NCI-H146 treated with DMSO at 0.1 percent for 48 hours (cell line): Measurements from ENCODE around the gene OR1I1.
"Not testable (repeated sequence)": the region's sequence is repeated elsewhere in the genome, so short reads cannot be mapped to it uniquely, and the experiment has no call there.

Experiments
- DNase-seq: peaks from one replicate; lab custom pipeline; 2025; ENCODE audit not compliant: unreplicated experiment; lab: John Stamatoyannopoulos, UW

OR1I1 gene, protein sequence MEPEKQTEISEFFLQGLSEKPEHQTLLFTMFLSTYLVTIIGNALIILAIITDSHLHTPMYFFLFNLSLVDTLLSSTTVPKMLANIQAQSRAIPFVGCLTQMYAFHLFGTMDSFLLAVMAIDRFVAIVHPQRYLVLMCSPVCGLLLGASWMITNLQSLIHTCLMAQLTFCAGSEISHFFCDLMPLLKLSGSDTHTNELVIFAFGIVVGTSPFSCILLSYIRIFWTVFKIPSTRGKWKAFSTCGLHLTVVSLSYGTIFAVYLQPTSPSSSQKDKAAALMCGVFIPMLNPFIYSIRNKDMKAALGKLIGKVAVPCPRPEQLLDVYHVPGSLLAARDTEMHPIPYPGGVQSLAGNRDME

DNA sequence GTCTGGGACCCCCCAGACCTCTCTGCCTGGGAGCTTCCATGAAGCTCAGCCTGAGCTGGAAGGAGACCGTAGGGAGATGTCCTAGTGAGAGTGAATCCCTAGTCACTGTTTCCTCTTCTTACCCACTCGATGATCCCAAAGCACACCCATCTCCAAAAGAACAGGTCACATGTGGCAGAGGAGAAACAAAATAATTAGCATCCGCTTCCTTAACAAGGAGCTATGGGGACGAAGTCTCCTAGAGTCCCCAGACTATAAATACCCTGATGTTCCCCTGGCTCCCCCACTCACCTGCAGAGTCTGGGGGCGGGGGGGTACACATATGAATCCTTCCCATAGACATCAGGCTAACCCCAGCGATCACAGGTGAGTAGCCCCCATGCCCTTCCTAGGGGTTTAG is at the start of gene OR1I1:
TSS of gene OR1I1 (plus strand) at position 301 of the 400 bp plus-strand sequence. CDS start 4,855 bp downstream, outside the sequence.
- no peak for DNase-seq

DNA sequence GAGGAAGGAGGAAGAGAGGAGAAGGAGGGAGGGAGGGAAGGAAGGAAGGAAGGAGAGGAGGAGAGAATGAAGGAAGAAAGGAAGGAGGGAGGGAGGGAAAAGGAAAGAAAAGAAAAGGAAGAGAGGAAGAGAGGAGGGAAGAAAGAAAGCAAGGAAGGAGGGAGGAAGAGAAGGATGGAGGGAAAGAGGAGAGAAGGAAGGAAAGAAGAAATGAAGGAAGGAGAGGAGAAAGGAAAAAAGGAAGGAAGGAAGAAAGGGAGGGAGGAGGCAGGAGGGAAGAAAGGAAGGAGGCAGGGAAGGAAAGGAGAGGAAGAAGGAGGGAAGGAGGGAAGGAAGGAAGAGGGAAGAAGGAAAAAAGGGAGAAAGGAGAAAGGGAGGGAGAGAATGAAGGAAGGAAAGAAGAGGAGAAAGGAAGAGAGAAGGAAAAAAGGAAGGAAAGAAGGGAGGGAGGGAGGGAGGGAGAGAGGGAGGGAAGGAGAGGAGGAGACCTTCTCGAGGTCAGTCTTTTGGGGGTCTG is 46.2 kb upstream of the OR1I1 start:
- no peak for DNase-seq

DNA sequence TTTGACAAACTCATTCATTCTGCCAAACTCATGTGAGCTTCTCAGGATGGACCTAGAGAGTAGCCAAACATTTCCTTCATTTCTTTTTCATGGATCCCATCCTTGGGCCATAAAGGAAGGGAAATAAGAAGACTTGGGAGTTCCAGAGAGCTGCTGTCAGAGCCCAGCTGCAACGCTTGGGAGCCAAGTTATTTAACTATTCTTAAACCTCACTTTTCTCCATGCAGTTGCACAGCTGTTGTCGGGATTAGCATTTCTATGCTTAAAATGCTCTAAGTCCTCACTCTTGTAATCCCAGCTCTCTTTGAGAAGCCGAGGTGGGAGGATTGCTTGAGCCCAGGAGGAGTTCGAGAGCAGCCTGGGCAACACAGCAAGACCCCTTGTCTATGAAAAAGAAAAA is 44.4 kb upstream of the OR1I1 start:
- DNase-seq = no peak

DNA sequence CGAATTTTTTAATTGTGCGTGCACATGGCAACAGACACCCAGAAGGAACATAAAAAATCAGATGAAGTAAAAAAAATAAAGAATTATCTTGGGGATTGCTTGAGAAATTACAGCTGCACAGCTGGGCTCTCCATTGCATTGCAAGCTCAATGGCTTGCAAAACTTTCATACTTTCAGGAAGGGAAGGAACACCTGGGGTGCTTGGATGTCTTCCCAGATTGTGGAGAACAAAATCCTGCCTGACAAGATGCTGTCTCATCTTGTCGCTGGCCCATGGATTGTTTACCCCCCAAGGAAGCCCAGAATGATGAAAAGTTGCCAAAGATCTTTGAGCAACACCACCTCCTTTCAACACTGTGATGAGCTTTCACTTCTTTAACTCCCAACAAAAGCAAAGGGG is 43.7 kb upstream of the OR1I1 start:
- DNase-seq = no peak

DNA sequence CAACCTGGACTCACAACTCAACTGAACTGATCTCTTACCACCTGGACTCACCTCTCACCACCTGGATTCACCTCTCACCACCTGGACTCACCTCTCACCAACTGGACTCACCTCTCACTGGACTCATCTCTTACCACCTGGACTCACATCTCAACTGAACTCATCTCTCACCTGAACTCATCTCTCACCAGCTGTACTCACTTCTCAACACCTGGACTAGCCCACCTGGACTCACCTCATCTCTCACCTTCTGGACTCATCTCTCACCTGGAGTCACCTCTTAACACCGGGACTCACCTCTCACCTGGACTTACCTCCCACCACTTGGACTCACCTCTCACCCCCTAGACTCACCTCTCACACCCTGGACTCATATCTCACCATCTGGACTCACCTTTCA is 40.0 kb upstream of the OR1I1 start:
- DNase-seq = no peak

DNA sequence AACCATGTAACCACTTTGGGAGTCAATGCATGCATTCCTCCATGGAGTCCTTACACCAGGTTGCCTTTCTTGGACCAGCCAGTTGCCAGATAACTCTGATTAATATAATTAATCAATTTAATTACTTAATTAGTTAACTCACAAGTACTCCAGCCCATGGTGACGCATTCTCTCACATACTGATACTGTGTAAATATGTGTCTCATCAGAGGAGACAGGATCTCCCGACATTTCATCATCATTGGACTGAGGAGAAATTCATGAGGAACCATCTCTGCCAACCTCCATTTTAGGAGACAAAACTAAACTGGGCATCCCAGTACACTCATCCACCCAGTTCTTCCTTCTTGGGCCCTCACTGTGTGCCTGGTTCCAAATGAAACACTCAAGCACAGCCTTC is 39.2 kb upstream of the OR1I1 start:
- DNase-seq = no peak

DNA sequence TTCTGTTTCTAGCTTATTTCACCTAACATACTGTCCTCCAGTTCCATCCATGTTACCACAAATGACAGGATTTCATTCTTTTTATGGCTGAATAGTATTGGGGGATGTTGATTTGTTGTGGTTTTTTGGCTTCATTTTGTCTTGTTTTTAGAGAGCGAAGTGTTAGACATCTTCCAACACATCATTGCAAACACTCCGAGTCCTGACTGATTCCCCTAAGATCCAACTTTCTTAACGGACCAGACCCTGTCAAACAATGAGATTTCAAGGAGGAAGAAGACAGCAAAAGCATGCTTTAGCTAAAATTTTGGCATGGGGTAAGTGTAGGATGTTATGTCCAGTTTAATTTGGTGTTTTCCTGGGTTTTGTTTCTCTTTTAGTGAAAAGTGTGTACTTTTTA is 36.5 kb upstream of the OR1I1 start:
- DNase-seq = no peak

DNA sequence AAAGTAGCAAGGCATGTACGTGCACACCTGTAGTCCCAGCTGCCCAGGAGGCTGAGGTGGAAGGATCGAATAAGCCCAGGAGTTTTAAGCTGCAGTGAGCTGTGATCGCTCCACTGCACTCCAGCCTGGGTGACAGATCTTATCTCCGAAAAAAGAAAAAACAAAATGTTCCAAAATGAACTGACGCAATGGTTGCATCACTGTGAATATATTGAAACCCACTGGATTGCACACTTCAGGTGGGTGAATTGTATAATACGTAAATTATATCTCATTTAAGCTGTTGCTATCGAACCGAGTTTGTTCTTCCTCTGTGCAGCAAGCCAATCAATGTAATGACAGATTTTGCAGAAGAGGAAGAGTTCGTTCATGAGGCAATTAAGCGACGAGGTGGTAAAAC is 34.3 kb upstream of the OR1I1 start:
- no peak for DNase-seq

DNA sequence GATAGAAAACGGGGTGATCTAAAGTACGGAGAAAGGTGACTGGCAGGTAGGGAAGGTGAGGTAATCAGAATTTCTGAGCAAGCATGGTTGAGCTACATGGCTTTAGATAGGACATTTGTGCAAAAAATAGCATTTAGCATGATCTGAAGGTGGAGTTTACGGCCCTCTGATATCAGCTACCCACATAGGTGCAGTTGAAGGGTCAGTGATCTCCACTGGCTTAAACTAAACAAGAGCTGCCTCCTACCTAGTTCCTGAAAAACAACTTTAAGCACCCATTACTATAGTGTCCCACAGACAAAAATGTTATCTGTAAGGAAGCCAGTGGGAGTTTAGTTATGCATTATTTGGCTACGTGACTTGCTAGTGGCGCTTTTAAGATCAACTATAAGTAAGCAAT is 33.9 kb upstream of the OR1I1 start:
- no peak for DNase-seq

DNA sequence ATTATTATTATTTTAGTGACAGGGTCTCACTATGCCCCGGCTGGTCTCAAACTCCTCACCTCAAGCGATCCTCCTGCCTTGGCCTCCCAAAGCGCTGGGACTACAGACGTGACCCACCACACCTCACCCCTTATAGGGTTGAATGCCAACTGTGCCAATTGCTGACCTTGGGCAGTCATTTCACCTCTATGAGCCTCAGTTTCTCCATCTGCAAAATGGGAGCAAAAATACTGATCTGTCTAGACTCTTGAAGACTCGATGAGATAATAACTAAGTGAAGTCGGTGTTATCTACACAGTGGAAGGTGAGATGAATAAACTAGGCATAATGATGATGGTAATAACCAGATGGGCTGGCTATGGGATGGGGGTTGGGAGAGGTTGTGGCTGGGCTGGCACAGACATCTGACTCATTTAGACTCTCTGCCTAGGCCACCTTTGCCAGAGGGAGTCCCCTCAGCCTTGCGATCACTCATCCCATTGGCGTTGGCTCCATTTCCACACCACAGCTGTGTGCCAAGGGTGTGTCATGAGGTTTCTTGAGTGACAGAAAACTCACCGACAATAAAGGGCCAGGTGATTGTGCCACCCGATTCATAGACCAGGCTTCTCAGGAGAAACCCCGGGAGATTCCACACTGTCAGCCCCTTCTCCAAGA is 33.0 kb upstream of the OR1I1 start, which contains the start of gene CASP14:
TSS of gene CASP14 (plus strand) at position 596 of the 657 bp plus-strand sequence. CDS start 2,772 bp downstream, outside the sequence.
- DNase-seq = no peak

DNA sequence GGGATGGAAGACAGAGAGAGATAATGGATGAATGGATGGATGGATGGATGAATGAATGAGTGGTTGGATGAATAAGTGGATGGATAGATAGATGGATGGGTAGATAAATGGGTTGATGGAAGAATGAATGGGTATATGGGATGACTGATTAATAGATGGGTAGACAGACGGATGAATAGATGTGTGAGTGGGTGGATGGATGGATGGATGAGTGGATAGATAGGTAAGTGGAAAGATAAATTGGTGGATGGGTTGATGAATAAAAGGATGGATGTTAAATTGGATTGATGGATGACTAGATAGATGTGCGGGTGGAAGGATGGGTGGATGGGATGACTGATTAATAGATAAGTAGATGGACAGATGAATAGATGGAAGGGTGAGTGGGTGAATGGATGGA is 31.4 kb upstream of the OR1I1 start:
- DNase-seq = no peak

DNA sequence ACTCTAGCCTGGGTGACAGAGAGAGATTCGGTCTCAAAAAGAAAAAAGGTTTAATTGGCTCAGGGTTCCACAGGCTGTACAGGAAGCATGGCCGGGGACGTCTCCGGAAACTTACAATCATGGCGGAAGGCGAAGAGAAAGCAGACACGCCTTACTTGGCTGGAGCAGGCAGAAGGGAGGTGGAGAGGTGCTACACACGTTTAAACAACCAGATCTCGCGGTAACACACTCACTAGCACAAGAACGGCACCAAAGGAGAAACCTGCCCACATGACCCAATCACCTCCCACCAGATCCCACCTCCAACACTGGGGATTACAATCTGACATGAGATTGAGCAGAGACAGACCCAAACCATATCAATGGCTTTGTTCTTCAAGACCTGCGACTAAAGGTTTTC is 20.0 kb upstream of the OR1I1 start:
- no peak for DNase-seq

DNA sequence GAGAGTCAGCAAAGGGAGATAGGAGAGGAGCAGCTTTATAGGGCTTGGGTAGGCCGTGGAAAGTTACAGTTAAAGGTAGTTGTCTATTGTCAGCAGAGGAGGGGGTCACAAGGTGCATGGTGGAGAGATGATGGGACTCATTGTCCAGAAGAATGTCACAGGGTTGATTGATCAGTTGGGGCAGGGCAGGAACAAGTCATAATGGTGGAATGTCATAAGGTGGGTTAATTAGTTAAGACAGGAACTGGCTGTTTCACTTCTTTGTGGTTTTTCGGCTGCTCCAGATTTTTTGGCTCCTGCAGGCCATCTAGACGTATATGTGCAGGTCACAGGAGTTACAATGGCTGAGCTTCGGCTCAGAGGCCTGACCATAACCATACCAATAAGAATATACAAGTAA is 11.6 kb upstream of the OR1I1 start:
- DNase-seq = not testable (repeated sequence)

DNA sequence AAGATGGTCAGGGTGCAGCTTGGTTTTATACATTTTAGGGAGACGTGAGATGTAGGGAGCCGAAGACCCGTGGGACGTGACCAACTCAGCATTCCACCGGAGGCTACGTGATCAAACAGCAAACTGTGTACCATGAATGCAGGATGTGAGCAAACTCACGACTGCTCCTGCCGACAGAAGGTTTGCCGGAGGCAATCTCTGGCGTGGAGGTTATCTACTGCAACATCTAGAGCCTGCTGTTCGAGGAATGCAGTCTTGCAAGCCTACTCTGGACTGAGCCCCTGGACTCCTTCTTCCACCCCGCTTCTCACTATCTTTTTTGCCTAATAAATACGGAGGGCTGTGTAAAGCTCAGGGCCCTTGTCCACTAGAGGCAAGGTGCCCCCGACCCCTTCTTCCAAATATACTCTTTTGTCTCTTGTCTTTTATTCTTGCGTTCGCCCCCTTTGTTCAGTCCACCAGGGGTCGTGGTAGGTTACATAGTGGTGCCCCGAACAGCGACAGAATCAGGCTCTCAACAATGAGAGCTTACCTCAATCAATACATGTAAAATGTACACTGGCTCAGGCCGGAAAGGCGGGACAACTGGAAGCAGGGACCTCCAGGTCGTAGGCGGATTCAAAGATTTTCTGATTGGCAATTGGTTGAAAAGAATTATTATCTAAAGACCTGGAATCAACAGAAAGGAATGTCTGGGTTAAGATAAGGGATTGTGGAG is 8.9 kb upstream of the OR1I1 start:
- DNase-seq = no peak

DNA sequence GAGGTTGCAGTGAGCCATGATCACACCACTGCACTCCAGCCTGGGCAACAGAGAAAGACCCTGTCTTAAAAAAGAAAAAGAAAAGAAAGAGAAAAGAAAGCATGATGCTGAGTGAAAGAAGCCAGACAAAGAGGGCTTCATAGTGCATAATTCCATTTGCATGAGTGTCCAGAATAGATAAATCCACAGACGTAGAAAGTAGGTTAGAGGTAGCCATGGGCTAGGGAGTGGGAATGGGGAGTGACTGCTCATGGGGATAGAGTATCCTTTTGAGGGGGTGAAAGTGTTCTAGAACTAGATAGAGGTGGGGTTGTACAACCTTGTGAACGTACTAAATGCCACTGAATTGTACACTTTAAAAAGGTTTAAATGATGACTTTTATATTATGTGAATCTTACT is 7.6 kb upstream of the OR1I1 start:
- no peak for DNase-seq

DNA sequence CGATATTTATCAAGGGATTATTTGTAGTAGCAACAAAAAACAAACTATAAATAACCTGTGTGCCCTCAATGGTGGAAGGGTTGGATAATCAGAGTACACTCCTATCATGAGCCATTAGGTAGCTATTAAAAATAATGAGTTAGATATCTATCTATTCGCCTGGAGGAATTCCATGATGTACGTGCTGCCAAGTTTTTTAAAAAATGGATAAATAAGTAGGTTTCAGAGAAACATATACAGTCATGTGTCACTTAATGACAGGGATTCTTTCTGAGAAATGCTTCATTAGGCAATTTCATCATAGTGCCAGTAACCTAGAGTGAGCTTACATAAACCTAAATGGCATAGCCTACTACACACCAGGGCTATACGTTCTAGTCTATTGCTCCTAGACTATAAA is 6.2 kb upstream of the OR1I1 start:
- no peak for DNase-seq

DNA sequence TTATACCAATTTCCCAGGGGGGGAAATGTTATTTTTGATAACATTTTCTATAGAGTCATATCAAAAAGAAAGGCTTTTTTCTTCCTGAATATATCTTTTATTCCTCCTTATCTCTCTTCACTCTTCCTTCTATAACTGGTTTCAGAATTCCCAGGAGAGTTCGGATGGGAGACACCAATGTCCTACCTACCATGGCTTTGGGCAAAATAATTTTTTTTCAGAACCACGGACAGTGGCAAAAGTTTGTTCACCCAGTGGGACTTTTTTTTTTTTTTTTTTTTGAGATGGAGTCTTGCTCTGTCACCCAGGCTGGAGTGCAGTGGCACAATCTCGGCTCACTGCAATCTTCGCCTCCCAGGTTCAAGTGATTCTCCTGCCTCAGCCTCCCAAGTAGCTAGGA is 2.0 kb upstream of the OR1I1 start:
- not testable (repeated sequence) for DNase-seq

DNA sequence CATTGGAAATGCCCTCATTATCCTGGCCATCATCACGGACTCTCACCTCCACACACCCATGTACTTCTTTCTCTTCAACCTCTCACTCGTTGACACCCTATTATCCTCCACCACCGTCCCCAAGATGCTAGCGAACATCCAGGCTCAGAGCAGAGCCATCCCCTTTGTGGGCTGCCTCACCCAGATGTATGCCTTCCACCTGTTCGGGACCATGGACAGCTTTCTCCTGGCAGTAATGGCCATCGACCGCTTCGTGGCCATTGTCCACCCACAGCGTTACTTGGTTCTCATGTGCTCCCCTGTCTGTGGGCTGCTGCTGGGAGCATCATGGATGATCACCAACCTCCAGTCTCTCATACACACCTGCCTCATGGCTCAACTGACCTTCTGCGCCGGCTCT is 5.2 kb downstream of the OR1I1 start:
- no peak for DNase-seq

DNA sequence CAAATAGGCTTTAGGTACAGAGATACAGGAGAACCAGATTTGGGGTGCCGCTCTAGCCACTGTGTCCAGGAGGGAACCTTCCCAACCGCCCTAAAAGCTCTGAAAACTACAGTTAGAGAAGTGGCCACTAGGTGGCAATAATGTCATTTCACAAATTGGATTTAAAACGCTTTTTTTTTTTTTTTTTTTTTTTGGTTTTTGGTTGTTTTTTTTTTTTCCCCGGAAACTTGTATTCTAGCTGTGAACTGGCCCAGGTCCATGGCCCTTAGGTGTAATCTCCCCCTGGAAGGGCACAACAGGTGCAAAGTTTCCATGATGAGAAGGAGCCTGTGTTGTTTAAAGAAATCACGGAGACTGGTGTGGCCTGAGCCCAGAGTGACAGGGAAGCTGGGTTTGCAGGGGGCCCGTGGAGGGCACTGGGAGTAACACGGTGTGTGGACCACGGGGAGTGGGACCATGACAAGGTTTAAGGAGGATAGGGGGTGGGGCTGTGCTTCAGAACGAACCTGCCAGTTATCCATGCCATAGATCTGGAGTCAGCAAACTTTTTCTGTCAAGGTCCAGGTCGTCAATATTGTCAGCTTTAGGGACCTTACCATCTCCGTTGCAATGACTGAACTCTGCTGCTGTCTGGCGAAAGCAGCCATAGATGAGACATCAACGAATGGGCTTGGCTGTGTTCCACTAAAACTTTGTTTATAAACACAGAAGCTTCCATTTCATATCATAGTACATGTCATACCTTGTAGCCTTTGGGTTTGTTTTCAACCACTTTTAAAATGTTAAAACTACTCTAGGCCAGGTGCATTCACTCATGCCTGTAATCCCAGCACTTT is 10.1 kb downstream of the OR1I1 start:
- peak; percentile 60 for DNase-seq

DNA sequence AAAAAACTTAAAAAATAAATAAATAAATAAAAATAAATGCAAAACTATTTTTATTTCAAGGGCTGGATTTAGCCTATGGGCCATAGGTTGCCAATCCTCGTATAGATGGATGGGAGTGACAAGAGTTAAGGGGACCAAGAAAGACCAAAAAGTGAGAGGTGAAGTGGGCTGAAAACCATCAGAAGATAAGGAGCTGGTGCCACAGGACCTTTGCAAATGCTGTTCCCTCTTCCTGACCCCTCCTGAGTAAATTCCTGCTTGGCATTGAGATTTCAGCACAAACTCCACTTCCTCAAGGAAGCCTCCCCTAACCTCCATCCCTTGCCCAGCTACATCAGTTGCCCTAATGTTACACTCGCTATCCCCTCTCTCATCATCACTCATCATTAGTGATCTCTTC is 11.0 kb downstream of the OR1I1 start:
- DNase-seq = no peak

DNA sequence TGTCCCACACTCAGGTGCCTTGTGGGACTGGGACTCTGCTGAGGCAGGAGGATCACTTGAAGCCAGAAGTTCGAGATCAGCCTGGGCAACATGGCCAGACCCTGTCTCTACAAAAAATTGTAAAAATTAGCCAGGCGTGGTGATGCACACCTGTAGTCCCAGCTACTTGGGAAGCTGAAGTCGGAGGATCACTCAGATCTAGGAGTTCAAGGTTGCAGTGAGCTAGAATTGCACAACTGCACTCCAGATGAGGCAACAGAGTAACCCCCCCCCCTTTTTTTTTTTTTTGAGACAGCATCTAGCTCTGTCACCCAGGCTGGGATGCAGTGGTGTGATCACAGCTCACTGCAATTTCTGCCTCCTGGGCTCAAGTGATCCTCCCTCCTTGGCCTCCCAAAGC is 14.2 kb downstream of the OR1I1 start:
- no peak for DNase-seq
